HG03095 (cell line): ENCODE results near the gene ATP10A.

ENCODE experiments used
- ATAC-seq: cut with Tn5 transposase; IDR thresholded peaks from one replicate; pipeline ENCODE4 v1.9.1; 2021; ENCODE audit warnings: moderate library complexity; ENCODE audit not compliant: unreplicated experiment

Gene ATP10A

GRCh38 chr15:25830844-25831451 is 32.2 kb downstream of the ATP10A start:
- no peak for ATAC-seq

DNA sequence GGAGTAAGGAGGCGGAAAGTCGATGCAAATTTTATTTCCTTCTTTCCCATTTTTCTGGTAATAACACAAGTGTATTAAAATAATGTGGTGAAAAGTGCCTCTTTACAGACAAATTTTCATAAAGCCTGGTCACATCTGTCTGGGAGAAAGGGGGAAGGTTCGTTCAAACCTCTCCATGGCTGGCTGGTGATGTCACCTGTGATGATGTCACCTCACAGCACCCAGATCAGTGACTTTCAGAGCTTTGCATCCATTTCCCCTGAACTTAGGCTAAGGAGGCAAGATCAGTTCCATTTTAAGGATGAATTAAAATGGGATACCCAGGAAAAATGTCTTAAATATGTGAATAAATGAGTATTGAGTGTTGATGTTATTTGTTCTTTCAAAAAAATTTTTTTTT is 34.1 kb downstream of the ATP10A start:
- ATAC-seq: no peak

DNA sequence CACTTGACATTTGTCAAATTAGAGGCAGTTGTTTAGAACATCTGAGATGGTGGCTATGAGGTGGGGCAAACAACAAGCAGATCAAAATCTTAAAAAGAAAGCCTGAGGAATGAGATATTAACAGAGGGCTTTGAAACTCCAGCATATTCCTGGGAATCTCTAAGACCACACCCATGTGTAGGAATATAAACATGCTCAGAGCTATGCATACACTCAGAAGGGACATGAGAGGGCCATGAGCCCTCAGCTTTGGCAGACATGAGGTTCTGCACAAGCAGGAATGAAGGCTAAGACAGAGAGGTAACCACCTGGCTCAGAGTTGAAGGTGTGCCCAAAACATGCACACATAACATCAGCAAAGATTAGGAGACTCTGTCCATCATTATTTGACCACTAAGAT is 37.9 kb downstream of the ATP10A start:
- ATAC-seq: no peak

DNA sequence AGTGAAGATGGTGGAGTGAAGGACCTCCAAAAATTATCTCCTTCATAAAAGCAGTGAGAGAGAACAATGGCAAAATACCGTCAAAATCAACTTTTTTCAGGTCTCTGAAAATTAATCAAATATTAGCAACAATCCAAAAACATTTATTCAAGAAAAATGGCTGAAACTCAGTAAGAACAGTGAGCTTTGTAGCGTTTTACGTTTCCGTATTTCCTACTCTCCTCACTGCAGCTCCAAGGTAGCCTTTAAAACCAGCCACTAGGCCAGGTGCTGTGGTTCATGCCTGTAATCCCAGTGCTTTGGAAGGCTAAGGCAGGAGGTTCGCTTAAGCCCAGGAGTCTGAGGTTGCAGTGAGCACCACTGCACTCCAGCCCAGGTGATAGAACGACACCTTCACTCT is 38.5 kb downstream of the ATP10A start:
- ATAC-seq: no peak

GRCh38 chr15:25812845-25813244 is 50.3 kb downstream of the ATP10A start:
- ATAC-seq: no peak

GRCh38 chr15:25812073-25812472 is 51.1 kb downstream of the ATP10A start:
- ATAC-seq: no peak

- ATAC-seq: no peak
Observed at GRCh38 chr15:25811481-25811906, 51.6 kb downstream of the ATP10A start.

- no peak for ATAC-seq
Observed at GRCh38 chr15:25810631-25811091, 52.5 kb downstream of the ATP10A start.

GRCh38 chr15:25810154-25810553 is 53.0 kb downstream of the ATP10A start:
- ATAC-seq: no peak

DNA sequence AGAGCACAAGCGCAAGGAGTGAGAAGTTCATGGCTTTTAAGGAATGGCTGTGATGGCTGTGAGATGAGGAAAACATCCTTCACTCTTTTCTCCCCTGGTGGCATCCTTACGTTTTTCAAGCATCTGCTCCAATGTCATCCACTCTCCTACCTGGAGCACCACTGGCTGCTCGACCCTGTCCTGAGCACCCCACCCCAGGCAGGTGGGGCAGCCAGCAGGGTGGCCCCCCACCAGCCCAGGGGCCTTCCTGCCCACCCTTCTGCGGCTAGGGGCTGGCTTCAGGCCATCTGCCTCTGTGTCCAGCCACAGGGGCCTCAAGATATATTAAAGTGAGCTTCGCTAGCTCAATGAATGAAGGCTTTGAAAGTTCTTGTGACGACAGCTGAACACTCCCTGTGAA is 56.1 kb downstream of the ATP10A start:
- no peak for ATAC-seq

GRCh38 chr15:25805031-25805430 is 58.1 kb downstream of the ATP10A start:
- ATAC-seq: no peak

GRCh38 chr15:25804451-25804850 is 58.7 kb downstream of the ATP10A start:
- ATAC-seq: no peak

DNA sequence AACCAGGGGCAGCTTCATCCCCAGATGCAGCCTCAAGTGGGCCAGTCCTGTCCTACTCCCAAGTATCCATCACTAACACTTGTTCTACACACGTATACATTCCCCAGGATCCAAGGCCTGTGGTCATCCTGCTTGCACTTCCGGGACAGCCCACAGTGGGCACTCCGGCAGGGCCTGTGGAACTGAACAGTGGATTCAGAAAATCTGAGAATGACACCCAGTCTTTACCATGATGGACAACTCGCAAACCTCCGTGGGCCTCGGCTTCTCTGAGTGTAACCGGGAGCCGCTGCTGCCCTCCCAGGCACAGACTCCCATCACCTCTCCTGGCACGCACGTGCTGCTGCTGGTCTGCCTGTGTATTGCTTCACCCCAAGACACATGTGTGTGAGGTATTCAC is 59.6 kb downstream of the ATP10A start:
- no peak for ATAC-seq

GRCh38 chr15:25803036-25803435 is 60.1 kb downstream of the ATP10A start:
- ATAC-seq: no peak

GRCh38 chr15:25802285-25802830 is 60.8 kb downstream of the ATP10A start:
- ATAC-seq: no peak

DNA sequence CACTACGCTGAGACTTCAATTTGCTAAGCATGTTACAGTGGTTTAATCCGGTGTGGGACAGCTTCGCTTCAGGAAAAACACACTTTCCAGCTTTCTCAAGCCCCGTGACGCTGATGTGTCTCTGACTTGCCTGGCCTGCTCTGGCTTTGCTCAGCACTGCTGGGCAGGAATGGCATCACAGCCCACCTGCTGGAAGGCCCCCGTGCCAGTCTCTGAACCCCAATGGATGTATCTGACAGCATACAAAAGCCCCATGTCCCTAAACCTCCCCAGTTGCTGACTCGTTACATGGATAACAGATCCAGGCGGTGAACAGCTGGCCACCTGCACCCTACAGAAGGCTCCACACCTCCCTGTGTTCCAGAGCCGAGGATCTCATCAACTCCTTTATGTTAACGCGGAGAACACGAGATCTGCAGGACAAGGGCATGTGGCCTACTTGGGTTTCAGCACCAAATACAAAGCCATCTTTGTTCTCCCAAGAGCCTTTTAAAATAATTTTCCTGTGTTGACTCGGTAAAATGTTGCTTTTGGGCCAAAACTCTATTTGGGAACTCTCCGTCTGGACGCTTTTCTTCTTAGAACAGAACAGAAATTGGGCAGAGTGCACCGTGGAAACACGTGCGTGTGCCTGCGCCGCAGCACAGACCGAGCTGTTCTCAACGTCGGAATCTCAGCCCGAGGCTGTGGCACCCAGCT is 61.4 kb downstream of the ATP10A start:
- ATAC-seq: no peak

DNA sequence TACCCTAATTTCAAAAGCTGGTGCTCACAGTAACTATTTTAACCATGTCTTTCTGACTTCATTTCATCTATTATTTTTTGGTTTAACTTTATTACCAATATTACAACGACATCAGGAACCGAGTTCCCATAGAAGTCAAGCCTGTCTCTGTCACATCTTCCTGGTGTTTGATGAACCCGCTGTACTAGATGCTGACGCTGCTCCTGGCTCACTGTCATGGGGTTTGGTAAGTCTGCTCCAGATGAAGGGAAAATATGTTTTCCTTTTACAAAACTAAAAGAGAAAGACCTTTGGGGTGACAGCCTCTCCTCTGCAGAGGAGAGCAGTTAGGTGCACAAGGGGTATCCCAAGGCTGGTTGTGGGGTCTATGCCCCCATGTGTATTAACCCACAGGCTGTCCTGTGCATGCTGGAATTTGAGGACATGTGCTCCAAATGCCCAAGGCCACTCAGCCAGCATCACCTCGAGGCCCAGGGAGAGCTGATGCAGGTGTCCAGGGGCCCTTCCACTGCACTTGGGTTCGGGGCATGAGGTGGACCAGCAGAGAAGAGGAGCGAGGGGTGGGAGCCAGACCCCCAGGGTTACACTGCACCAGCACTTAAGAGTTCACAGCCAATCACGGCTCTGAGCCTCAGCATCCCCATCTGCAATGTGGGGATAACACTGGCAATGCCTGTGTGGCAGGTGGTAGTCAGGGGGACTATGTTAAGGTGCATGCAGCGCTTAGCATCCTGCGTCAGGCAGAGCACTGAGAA is 62.2 kb downstream of the ATP10A start:
- no peak for ATAC-seq

DNA sequence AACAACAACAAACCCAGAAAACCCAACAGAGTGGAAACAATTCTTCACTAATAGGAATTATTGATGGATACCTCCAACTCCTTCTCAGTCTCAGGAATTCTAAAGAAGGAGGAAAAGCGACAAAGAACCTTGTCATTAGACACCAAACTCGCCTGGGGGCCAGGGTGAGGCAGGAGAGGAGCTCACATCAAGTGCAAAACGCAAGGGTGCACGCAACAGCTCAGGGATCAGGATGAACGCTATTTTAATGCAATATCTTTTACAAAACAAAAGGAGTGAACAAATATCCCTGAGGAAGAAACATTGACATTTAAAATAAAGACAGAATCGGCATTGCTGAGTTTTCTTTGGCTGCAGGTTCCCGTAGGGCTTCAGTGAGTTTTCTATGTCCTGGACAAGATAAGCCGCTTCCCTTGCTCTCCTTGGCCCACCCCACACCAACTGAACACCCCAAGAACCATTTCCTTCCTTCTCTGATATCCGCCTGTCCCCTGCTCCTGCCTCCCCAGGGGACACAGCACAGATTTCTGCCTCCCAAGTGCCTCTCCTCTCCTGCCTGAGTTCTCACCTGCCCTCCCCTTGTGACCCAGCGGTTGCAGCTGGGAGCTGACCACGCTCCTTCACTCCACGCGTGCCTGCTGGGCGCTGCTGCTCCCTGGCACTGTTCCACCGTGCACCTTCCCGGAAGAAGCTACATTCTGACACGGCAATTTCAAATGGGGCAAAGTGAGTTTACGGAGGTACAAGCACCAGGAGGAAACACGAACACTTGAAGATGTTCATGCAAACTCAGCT is 63.0 kb downstream of the ATP10A start:
- no peak for ATAC-seq

DNA sequence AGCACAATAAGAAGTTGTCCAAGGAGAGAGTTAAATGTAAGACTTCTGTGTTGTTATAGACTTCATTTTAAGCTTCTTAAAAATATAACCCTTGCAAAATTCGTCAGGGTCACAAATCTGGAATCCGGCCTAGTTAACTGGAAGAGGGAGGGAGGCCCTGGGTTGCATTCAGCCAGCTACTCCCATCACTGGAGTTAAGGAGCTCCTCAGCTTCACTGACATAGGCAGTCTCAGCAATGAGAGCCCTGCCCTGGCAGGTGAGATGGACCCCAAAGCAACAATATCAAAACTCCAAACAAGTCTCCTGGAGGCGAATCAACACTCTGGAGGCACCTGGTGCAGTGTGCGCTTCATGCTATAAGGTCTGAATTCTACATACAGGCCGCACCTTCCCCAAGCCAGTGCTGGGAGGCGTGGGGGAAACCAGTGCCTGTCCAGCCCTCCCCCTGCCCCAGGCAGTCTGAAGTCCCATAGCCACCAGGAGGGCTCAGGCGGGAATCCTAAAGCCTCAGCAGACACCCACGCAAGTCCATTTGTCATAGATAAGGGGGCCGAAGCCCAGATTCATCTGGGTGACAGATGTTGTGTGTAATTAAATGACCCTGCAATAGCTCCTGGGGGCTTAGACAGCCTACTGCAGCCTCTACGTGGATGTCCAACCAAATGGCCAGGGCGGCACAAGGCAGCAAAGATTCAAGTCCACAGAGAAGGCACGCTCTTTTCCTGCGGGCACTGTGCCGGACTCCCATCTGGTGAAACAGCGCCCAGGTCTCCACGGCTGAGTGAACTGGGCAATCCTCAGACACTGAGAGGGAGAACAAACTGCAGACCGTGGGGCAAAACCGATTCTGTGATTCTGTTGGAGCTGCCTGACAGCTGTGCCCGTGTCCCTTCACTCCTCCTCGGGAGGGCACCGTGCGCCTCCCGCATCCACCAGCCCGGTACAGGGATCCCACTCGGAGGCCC is 64.9 kb downstream of the ATP10A start:
- ATAC-seq: no peak

DNA sequence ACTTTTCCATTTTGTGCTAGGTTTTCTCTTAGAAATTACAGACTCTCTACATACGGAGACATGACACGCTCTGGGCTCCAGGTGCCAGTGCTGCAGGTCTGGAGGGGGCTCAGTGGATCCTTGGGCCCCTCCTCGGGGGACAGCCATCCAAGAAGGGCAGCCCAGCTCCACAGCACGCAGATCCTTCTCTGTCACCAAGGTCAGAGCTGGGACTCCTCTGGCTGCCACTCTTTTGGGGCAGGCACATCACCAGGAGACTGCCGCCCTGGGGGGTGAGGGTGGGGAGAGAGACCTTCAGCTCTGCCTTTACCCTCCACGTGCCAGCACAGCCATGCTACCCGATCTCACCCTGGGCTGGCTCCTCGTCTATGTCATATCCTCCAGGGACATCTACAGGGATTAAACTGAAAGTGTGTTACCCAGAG is 65.6 kb downstream of the ATP10A start:
- ATAC-seq: no peak
